H54 (cell line): ENCODE results near the gene CYP24A1.

Experiments used
- DNase-seq: peaks from one replicate; pipeline ENCODE4 v3.0.0; 2011; ENCODE audit warnings: low spot score, mixed read lengths; ENCODE audit not compliant: insufficient read length
- FAIRE-seq: peaks from 3 replicates; lab custom pipeline; 2011; peaks lifted over from hg19 to GRCh38; lab: Jason Lieb, UNC
- POLR2A ChIP-seq: IDR thresholded peaks from 2 replicates; pipeline ENCODE4 v1.6.1; 2011; ENCODE audit warnings: low read depth, mild to moderate bottlenecking, low read length

The CYP24A1 gene

DNA sequence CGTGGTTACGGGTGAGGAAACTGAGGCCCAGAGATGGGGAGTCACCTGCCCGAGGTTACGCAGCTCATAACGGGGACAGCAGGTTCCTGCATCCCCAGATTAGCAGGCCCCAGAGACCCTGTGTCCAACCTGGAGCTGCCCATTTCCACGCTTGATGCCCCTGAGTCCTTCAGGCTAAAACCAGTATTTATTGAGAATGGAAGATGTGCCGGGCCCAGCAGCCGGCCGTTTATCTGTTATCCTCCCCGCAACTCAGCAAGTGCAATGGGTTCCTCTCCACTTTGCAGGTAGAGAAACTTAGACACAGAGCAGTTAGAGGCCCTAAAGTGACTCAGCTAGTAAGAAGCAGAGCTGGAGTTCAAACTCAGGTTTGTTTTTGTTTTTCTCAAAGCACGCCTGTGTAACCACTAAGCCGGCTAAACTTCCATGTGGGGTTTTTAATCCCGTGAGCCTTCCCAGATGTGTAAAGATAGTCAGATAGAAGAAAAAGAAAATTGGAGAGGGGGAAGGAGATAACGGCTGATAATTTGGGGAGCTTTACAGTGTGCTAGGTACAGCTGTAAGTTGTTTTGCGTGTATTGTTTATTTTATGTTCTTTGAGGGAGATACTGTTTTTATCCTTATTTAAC is 34.9 kb upstream of the CYP24A1 start:
- no peak for TF ChIP-seq POLR2A
- peak; percentile 25 for DNase-seq
- no peak for FAIRE-seq

- FAIRE-seq (no peak), DNase-seq (peak; percentile 90)
- peak; percentile 37; the same call in 1 of the 2 replicates for TF ChIP-seq POLR2A
Measured at GRCh38 chr20:54207743-54208547, 34.2 kb upstream of the CYP24A1 start, which contains the start of gene PFDN4. Gene PFDN4, plus strand, starts transcription at chr20:54208087. Its CDS starts 14 bp downstream, at chr20:54208101.

DNA sequence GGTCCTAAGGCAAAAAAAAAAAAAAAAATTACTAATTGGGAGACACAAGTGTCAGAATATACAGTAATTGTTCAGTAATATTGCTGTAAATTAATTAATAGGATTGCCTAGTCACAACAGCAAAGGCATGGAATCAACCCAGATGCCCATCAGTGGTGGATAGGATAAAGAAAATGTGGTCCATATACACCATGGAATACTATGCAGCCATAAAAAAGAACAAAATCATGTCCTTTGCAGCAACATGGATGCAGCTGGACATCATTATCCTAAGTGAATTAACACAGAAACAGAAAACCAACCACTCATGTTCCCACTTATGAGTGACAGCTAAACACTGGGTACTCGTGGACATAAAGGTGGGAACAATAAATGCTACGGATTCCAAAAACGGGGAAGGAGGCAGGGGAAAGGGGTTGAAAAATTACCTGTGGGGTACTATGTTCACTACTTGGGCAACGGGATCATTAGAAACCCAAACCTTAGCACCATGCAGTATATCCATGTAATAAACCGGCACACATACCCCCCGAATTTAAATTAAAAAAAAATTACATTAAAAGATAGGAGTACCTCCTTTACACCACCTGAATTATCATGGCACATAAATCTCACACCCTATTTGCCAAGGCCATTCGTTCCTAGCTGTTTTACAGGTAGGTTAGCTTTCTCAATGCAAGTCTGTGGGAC is 33.4 kb upstream of the CYP24A1 start:
- no peak for FAIRE-seq
- no peak for TF ChIP-seq POLR2A
- DNase-seq = no peak

- DNase-seq (no peak), FAIRE-seq (no peak)
- no peak for TF ChIP-seq POLR2A
Measured at GRCh38 chr20:54205450-54205849, 31.7 kb upstream of the CYP24A1 start.

DNA sequence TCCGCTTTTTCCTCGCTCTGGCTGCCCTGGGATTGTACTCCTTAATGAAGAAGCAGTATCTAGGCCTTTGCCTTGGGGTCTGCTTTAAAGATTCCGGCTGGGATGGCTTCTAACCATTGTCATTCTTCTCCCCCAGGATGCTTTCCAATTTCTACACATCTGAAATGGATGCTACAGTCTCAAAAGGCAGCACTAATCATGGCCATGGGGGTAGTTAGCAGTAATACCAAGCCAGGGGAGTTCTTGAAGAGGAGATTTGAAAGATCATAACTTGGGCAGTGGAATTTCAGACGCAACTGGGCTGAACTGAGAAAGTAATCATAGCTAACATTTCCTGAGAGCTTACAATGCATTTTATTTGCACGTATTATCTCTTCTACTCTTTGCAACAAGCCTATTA is 30.7 kb upstream of the CYP24A1 start:
- no peak for TF ChIP-seq POLR2A
- DNase-seq = no peak
- no peak for FAIRE-seq

- no peak for FAIRE-seq
- DNase-seq = no peak
- no peak for TF ChIP-seq POLR2A
Measured at GRCh38 chr20:54204063-54204462, 30.3 kb upstream of the CYP24A1 start.

DNA sequence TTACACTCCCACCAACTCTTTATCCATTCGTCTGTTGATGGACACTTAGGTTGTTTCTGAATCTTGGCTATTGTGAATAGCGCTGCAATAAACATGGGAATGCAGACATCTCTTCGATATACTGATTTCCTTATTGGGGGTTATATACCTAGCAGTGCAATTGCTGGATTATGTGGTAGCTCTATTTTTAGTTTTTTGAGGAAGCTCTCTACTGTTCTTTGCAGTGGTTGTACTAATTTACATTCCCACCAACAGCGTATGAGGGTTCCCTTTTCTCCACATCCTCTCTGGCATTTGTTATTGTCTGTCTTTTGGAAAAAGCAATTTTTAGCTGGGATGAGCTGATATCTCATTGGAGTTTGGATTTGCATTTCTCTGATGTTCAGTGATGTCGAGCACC is 29.5 kb upstream of the CYP24A1 start:
- DNase-seq (no peak), FAIRE-seq (no peak)
- TF ChIP-seq POLR2A = no peak

- DNase-seq = no peak
- no peak for TF ChIP-seq POLR2A
- FAIRE-seq = no peak
Measured at GRCh38 chr20:54201268-54201846, 27.6 kb upstream of the CYP24A1 start.

DNA sequence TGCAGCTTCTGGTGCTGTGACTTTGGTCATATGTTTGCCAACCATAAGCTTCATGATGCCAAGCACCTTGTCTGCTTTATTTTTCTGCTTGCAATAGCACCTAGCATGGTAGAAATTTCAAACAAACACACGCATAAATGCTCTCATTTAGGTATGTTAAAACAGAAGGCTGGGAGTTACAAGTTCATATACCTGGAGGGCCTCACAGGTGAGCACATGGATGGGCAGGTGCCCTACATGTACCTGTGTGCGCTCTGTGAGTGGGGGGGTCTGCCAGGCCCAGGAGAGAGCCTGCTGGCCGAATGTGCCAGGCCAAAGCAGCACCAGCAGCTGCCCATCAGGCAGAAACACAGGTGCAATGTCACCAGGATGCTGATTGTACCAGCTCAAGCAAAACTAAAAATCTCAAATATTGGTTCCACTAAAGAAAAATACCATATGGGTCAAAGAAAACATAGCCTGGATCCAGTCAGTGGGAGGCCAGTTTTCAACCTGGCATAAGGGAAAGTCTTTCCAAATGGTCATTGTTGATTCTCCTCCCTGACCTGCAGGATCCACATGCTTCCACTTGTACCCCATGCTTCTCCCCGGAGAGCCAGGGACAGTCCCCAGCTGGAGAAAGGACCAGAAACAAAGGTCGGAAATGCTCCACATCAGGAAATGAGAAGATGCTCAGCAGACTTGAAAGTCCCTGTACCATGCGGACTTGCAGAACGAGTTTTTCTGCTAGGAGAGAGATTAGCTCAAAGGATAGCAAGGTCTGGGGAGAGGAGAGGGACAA is 26.9 kb upstream of the CYP24A1 start:
- TF ChIP-seq POLR2A = no peak
- DNase-seq (no peak), FAIRE-seq (no peak)

DNA sequence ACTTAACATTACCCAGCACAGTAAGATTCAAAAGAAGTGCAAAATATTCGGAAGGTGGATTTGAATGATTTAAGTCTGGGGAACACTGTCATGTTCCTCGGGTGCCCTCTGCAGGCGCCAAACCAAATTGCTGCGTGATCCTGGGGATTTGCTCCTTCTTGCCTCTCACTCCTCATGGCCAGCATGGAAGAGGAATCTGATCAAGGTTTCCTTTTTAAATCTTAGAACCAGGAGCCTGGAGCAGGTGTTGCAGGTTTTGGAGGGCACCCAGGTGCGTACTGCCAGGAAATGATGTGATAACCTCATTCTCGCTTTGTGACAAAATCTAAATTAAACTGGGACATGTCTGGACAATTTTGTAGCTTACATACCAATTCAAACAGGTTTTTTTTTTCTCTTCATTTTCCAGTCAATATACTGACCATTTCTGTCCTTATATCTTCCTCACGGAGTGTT is 26.0 kb upstream of the CYP24A1 start:
- TF ChIP-seq POLR2A = no peak
- peak; percentile 47 for DNase-seq
- no peak for FAIRE-seq

DNA sequence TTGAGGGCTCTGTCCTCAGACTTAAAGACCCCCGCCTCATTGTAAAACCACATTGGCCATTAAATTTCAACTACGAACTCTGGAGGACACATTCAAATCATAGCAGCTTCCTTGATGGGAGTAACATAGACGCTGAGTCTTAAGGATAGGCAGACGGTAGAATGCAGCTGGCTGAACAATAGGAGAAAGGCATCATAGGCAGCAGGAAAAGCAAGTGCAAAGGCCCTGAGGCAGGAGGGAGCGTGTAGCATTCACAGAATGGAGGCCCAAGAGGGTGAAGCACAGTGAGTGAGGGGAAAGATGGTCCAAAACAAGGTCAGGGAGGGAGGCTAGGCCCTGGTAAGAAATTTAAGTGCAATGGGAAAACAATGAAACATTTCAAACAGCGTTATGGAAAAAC is 25.5 kb upstream of the CYP24A1 start:
- no peak for TF ChIP-seq POLR2A
- DNase-seq (no peak), FAIRE-seq (no peak)

- TF ChIP-seq POLR2A = no peak
- FAIRE-seq (no peak), DNase-seq (no peak)
Measured at GRCh38 chr20:54197621-54198604, 24.1 kb upstream of the CYP24A1 start.
